ENCODE data around the gene ADARB2. TPM values are rescaled to one million over a fixed set of nuclear protein-coding genes. Genes with fewer than 3 reads are reported as not detected.
"Not testable (repeated sequence)": the region's sequence is repeated elsewhere in the genome, so short reads cannot be mapped to it uniquely, and the experiment has no call there.

The ADARB2 gene
- total RNA-seq, 4 donors from 2014 or later = 0.32 to 1.6 (median 0.80) TPM

DNA sequence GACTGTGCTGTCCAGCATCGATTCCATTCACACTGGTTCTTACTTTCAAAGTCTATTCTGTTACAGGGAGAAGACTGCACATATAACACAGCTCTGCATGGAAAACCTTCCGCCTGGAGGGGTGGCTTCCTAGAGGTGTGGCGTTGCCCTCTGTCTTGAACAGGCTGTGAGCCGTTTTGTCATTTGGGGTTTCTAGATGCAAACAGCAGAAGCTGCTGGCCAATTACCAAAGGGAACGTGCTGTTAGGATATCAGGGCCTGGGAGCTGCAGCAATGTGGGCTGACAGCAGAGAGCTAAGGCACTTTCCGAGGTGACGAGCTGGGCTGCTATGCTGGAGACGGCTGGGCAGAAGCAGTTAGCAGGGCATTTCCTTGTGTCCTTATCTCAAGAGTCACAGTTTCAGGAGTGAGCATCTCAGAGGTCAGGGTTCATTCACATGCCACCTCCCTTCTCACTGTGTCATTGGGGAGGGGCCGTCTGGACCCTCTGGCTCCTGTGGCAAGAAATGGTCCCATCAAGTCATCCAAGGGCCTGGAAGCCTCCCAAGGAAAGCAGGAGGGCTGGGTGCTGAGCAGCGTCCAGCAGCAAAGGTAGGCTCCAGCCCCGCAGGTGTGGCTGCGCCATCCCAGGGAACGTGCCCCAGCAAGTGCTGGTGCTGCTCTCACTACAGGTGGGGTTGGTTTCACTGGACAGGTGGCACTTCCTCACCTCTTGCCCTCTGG is 574.7 kb downstream of the ADARB2 start:
- Histone ChIP-seq H3K27me3 (peaks cover 4% of the 10 kb centered on the region), H3K36me3 (no peaks in the 10 kb centered on the region), H3K27ac (no peak overlapping the region), H3K9me3 (no peaks in the 10 kb centered on the region), H3K4me3 (no peak overlapping the region), H3K4me1 (no peaks in the 10 kb centered on the region)
- TF ChIP-seq POLR2AphosphoS5 (IDR thresholded peaks at IDR 0.05) (no peak), EP300 (IDR thresholded peaks at IDR 0.05) (no peak), POLR2A (IDR thresholded peaks at IDR 0.05) (no peak)
- TF ChIP-seq, protein P1, sequence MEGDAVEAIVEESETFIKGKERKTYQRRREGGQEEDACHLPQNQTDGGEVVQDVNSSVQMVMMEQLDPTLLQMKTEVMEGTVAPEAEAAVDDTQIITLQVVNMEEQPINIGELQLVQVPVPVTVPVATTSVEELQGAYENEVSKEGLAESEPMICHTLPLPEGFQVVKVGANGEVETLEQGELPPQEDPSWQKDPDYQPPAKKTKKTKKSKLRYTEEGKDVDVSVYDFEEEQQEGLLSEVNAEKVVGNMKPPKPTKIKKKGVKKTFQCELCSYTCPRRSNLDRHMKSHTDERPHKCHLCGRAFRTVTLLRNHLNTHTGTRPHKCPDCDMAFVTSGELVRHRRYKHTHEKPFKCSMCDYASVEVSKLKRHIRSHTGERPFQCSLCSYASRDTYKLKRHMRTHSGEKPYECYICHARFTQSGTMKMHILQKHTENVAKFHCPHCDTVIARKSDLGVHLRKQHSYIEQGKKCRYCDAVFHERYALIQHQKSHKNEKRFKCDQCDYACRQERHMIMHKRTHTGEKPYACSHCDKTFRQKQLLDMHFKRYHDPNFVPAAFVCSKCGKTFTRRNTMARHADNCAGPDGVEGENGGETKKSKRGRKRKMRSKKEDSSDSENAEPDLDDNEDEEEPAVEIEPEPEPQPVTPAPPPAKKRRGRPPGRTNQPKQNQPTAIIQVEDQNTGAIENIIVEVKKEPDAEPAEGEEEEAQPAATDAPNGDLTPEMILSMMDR (IDR thresholded peaks at IDR 0.05) = no peak
- WGBS = 73% methylated on average over 11 of the region's 13 CpGs
- DNase-seq (ENCODE audit: low spot score in 2 of 2) = peak in 1 of 2 donors; percentile 64

DNA sequence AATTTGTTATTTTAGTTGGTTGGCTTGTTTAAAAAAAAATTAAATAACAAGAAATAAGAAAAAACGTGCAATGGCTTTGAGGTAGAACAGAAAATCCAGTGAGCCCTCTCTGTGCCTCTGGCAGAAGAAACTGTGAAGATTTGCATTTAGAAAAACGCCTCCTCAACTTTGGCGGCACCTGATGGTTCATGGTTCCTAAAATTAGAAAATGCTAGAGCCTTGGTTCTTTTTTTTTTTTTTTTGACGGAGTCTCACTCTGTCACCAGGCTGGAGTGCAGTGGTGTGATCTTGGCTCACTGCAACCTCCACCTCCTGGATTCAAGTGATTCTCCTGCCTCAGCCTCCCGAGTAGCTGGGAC is 576.0 kb downstream of the ADARB2 start:
- H3K9me3 ChIP-seq; H3K4me1 ChIP-seq; H3K27ac ChIP-seq; DNase-seq (ENCODE audit: low spot score in 2 of 2); H3K36me3 ChIP-seq; H3K4me3 ChIP-seq; H3K27me3 ChIP-seq: not testable (repeated sequence)
- 71% methylated on average over 5 of the region's 5 CpGs for WGBS

DNA sequence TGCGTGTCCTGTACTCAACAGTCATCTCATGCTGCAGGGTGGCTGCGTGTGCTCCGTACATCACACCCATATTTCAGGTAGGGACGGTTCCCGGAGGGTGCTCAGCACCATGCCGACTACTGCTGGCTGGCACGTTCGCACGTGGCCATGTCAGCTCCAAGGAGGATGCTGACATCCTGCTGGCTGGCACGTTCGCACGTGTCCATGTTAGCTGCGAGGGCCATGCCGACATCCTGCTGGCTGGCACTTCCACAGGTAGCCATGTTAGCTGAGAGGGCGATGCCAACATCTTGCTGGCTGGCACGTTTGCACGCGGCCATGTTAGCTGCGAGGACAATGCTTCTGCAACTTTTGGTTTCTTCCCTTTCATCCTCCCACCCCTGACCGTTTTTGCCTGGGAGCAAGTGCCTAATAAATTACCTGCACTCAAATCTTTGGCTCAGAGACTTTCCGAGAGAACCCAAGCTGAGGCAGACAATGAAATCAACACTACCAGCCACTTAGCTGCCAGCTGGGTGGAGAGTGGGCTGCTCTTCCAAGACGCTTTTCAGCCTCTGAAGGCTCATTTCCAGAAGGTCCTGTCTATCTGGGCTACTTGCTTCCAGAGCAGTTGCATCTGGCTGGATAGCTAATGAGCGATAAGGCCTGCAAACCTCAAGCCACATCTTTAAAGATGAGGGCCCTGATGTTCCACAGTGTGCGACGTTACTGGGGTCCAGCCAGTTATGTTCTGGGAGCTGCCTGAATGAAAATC is 576.6 kb downstream of the ADARB2 start:
- H3K9me3 ChIP-seq = no peaks in the 10 kb centered on the region
- no peaks in the 10 kb centered on the region for H3K36me3 ChIP-seq
- TF ChIP-seq POLR2AphosphoS5 (IDR thresholded peaks at IDR 0.05) (no peak), POLR2A (IDR thresholded peaks at IDR 0.05) (no peak), EP300 (IDR thresholded peaks at IDR 0.05) (no peak)
- TF ChIP-seq, protein P1 (IDR thresholded peaks at IDR 0.05) = no peak
- no peaks in the 10 kb centered on the region for H3K27me3 ChIP-seq
- H3K27ac ChIP-seq = no peak overlapping the region
- 73% methylated on average over 25 of the region's 25 CpGs for WGBS
- peak in 1 of 2 donors; percentile 53 for DNase-seq (ENCODE audit: low spot score in 2 of 2)
- H3K4me1 ChIP-seq = no peaks in the 10 kb centered on the region
- H3K4me3 ChIP-seq = no peak overlapping the region

DNA sequence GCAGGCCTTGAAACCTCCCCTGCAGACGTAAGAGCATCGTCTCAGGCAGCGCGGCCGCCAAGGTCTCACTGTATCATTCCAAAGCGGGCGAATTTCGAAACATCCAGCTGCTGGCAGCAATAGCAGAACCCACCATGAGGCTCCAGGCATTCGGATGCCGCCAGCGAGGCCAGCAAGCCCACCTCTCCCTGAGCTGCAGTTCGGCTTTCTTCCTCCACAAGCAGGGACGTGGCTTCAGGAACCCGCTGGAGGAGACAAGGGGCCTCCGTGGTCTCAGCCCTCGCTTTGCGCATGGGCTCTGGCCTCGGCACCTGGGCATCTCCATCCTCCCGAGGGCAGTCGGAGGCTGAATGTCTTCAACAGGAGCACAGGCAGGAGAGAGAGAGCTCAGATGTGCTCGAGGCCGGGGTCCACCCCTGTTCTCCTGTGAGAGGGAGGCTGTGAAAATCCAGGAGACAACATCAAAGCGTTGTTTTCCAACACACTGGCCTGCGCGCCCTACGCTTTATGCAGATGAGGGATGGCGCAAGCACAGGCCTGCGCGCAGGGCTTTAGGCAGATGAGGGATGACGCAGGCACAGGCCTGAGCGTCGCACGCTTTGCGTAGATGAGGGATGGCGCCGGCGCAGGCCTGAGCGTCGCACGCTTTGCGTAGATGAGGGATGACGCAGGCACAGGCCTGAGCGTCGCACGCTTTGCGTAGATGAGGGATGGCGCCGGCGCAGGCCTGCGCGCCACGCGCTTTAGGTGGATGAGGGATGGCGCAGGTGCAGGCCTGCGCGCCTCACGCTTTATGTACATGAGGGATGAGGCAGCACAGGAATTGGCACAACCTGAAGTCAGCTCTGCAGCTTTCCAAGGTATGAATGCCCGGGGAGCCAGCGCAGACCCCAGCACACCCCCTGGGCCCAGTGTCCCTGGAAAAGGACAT is 577.9 kb downstream of the ADARB2 start:
- DNase-seq (ENCODE audit: low spot score in 2 of 2) = peak in 1 of 2 donors; percentile 65
- WGBS = 90% methylated on average over 48 of the region's 59 CpGs

DNA sequence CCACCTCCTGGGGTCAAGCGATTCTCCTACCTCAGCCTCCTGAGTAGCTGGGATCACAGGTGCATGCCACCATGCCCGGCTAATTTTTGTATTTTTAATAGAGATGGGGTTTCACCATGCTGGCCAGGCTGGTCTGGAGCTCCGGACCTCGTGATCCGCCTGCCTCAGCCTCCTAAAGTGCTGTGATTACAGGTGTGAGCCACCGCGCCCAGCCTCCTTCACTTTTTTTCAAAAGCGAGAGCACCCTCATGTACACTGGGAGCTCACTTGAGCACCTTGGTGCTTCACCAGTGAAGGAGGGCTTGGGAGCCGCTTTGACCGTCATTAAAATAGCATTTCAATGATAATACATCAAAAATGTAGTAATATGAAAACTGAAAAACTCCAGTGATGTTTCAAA is 578.8 kb downstream of the ADARB2 start:
- not testable (repeated sequence) for H3K27ac ChIP-seq, H3K4me3 ChIP-seq, H3K9me3 ChIP-seq, H3K4me1 ChIP-seq, H3K36me3 ChIP-seq, H3K27me3 ChIP-seq
- DNase-seq (ENCODE audit: low spot score in 2 of 2) = peak in 1 of 2 donors; percentile 38
- WGBS = 93% methylated on average over 10 of the region's 10 CpGs

More for the DNA sequence above, 577.9 kb downstream of the ADARB2 start:
- Histone ChIP-seq H3K9me3 (no peaks in the 10 kb centered on the region), H3K36me3 (no peaks in the 10 kb centered on the region), H3K27me3 (no peaks in the 10 kb centered on the region), H3K4me1 (no peaks in the 10 kb centered on the region), H3K27ac (no peak overlapping the region), H3K4me3 (no peak overlapping the region)
- TF ChIP-seq POLR2A (IDR thresholded peaks at IDR 0.05) (no peak), EP300 (IDR thresholded peaks at IDR 0.05) (no peak), POLR2AphosphoS5 (IDR thresholded peaks at IDR 0.05) (no peak)
- TF ChIP-seq, protein P1 (IDR thresholded peaks at IDR 0.05) = no peak

DNA sequence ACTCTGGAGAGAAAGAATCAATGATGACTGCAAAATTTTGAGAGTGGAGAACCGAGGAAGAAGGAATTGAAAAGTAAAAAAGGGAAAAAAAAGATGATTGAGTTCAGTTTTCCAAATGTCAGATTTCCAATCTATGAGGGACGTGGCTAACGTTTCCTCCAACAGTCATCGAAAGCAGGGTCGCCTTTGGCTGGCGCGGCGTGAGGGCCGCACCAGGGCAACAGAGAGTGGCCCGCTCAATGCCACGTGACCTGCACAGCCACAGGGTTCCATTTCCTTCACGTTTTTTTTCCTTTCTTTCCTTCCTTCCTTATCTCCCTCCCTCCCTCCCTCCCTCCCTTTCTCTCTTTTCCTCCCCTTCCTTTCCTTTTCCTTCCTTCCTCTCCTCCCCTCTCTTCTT is 579.3 kb downstream of the ADARB2 start:
- Histone ChIP-seq H3K27me3 (no peaks in the 10 kb centered on the region), H3K9me3 (no peaks in the 10 kb centered on the region), H3K4me3 (no peak overlapping the region), H3K4me1 (no peaks in the 10 kb centered on the region), H3K36me3 (no peaks in the 10 kb centered on the region), H3K27ac (no peak overlapping the region)
- WGBS = 91% methylated on average over 12 of the region's 12 CpGs
- TF ChIP-seq POLR2AphosphoS5 (IDR thresholded peaks at IDR 0.05) = no peak
- no peak for TF ChIP-seq EP300 (IDR thresholded peaks at IDR 0.05)
- DNase-seq (ENCODE audit: low spot score in 2 of 2) = no peak

Data from suprapubic skin (tissue), 4 donors.